HG02973 (cell line): ENCODE data around the gene DNAI1.

Experiments used
- ATAC-seq: cut with Tn5 transposase; IDR thresholded peaks from one replicate; pipeline ENCODE4 v1.9.1; 2021; ENCODE audit warnings: moderate library complexity; ENCODE audit not compliant: unreplicated experiment

Gene DNAI1

DNA sequence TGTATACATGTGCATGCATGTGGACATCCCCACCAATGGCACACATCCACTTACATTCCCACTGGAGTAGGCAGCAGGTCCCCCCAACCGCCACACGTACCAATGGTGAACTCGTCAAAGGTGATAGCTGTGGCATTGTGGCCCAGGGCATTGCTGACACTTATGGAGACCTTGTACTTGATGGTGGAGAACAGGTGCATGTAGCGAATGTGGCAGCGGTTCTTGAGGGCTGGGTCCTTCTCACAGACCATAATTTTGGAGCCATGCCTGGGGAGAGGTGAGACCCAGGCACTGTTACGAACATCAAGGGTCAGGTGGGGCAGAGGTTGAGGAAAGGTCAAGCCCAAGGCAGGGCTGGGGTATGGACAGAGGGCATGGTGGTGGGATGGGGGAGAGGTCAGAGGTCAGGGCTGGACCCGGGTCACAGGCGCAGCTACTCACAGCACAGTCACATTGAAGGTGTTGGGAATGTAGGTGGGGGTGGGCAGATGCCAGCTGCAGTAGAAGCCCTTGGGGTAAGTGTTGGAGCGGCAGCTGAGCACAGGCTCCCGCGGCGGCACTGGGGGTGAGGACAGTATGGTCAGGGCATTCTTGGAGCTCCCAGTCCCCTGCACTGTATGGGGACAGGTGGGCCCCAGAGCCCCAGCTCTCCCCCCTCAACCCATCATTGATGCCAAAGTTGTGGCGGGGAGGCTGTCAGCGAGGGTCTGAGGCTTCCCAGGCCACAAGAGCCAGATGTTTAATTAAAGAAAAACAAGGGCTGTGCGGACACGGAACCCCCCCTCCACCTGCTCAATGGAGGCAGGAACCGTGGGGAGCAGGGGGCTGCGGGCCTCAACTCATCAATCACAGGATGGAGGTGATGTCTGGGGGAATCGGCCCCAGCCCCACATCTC, 99.1 kb downstream of the DNAI1 start:
- no peak for ATAC-seq

DNA sequence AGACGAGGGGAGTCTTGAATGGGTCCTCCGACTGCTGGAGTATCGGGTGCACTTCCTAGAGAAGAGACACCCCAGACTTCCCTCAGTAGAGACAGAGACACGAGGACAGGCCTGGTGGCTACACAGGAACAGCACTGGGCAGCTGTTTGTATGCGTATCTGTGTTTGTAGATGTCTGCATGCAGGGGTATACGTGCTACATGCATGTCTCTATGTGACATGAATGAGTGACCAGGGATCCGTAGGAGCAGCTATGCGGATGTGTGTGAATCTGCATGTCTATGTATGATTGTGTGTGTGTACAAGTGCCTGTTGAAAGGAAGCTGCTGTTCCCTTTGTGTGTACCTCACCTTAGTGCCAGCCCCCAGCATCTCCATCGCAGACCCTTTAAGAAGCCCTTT, 99.8 kb downstream of the DNAI1 start:
- ATAC-seq = no peak

DNA sequence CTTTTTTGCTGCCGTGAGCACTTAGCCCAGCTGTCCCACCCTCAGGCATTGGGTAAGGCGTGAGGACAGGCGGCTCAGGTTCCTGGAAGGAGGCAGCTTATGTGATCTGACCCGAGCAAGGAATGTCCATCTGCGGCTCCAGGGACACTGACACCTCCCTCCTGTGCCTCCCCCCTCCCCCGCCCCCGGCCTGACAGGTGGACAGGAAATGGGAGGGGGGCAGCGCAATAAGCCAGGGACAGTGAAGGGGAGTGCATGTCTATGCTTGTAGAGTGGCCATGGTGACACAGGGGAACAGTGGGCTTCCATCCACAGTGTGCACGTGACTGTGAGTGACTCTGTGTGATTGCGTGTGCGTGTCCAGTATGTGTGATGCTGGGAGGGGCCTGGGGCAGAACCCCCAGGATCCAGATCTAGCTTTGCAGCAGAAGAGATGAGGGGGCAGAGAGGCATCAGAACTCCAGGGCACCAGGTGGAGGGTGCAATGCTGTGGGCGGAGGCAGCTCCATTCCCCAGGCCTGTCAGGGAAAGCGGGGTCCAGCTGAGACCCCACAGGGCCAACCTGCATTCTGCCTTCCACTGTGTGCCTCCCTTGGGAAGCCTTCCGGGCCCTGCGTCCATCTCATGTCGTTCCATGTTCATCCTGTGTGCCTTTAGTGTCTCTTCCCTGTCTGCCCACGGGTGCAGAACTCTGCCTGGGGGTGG, 100.5 kb downstream of the DNAI1 start:
- no peak for ATAC-seq

DNA sequence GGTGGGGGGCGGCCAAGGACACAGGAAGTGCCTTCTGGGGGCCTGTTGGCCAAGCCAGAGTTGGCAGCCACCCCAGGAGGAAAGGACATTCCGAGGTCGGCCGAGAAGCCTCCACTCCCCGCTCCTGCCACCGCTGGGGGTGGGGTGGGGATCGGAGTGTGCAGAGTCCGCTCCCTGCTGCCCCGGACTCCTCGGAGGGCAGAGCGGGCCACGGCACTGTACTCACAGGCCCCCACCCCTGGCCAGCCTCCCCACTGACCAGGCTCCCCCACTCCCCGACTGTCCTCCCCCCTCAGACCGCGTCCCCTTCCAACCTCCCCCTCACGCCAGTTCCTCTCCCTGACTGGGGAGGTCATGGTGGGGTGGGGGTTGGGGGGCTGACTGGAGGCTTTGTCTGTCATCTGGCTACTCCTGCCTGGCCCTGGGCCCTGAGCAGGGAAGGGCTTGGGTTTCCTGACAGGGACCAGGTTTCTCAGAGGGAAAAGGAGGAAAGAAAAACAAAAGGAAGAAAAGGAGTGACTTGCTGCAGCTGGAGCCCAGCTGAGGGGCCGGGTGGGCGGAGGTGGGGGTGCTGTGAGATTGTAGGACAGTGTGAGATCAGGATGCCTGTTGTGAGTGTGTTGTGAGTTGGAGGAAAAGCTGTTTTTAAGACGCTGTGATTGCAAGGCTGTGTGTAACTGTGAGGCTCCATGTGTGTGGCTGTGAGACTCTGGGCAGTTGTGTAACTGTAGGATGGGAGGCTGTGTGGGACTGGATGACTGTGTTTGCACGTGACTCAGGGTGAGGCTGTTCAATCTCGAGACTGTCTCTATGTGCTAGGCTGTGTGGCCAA, 101.2 kb downstream of the DNAI1 start:
- ATAC-seq = no peak

DNA sequence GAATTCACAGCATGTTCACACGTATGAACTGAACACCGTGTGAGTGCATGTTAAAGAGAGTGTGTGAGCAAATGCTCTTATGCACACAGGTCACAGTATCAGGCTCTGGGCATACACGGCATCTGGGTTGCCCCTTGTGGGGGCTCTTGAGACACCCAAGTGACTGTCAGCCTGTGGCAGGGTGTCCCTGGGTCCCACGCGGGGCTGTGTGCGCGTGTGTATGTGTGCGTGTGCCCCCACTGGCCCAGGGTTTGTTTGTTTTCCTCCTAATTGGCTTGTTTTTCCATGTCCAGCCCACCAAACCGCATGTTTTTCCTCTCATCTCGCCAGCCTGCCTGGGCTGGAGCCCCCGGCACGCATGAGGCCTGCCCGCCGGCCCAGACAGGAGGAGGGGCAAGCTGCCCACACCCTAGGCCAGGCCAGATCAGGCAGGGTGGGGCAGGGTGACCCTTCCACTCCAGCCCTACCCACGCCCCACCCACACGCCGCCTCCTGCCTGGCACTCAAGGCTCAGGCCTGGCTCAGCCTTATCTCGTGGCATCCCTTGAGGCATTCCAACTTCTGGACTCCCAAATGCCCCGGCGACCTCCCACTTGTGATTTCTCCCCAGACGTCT, 102.1 kb downstream of the DNAI1 start:
- ATAC-seq = no peak

DNA sequence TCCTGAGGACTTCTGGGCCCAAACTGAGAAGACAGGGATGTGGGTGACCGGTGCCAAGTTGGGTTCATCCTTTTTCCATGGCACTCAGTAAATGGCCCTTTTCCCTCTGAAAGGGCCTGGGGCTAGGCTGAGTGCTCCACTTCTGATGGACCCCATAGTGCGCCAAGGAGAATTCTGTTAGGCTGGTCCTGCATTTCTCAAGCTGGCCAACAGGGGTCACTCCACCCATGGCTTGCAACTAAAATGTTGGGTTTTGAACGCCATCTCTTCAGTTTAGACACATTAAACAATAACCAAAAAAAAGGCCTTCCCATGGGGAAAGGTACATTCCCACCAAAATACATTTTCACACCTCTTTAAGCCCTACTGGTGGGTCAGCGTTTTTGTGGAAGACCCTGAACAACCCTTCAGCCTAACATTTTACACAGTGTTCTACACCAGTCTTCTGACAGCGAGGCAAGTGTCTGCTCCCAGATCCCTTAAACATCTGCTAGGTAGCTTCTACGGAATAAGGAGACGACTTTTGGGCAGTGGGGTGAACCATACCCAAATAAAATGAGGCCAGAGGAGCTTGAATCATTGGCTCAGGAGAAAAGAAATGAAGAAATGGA, 103.6 kb downstream of the DNAI1 start:
- ATAC-seq = no peak

DNA sequence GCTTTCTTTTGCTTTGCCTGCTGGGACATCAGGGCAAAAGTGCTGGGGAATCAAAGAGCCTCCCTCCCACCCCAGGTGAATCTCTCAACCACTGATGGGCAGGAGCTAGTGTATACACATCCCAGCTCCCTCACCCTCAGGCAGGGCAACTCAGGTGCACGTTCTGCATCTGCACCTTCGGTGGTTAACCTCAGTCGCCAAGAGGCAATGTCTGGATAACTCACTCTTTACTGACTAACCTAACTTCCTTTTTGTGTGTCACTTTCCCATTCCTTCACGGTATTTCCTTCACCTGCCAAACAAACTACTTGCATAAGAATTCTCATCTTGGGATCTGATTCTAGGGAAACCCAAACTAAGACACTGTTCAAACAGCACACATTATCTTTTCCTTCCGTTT, 104.7 kb downstream of the DNAI1 start:
- ATAC-seq = no peak

DNA sequence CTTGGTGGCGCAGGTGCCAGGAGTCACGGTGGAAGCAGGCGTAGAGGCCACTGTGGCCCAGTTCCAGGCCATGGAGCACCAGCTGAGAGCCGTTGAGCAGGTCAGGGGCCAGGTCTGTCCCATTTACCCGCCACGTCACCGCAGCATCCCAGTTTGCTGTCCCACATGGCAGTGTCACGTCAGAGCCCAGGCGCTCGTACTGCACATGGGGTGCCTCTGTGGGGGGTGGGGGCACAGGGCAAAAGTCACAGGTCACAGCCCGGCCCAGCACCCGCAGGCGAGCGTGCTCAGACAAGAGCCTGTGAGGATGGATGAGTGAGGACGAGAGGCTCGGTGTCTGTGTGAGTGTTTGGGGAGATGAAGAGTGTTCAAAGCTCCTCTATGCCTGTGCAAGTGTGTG, 106.0 kb downstream of the DNAI1 start:
- no peak for ATAC-seq

DNA sequence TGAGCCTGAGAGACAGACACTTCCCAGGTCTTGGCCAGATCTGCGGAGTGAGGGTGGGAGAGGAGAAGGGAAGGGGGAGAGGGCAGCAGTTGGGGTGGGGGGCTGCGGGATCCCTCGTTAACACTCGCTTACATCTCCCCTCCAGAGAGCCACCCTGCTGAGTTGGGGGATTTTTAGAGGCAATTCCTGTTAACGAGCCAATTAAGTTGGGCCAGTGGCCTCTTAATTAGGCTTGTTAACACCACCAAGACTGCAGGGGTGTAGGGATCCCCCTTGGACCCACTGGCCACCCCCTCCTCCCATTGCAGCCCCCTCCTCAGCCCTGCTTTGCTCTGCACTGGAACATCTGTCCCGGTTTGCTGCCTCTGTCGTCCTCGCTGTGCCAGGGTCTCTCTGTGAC, 107.3 kb downstream of the DNAI1 start:
- no peak for ATAC-seq

DNA sequence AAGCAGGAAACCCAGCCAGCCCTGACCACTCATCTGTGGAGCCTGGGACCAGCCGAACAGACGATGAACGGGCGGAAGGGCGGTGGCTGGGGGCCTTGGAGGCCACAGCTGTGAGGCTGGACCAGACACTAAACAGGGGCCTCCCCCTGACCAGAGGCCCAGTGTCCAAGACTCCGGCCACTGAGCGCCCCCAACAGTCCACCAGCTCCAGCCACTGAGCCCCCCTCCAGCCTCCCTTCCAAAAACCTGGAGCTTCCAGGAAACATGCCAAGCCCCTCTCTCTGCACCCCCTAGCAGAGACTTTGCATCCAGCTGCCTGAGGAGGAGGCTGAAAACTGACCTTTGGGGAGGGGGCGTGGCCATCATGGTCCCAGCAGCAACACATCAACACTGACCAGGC, 107.7 kb downstream of the DNAI1 start:
- ATAC-seq = no peak

DNA sequence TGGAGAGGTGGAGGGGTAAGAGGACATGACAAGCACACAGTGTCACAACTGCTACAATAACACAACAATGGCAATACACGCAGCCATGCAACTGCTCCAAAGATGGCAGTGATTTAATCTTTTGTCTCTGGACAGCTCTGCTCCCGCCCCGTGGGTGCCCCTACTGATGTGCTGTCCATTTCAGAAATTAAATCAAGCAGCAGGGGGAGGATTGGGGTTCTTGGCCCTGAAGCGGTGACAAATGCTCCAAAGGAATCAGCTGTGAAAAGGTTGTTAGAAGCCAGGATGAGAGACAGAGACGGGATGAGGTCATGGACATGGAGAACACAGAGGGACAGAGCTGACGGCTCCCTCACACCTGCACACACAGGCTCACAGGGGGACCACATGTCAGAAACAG, 108.4 kb downstream of the DNAI1 start:
- no peak for ATAC-seq

DNA sequence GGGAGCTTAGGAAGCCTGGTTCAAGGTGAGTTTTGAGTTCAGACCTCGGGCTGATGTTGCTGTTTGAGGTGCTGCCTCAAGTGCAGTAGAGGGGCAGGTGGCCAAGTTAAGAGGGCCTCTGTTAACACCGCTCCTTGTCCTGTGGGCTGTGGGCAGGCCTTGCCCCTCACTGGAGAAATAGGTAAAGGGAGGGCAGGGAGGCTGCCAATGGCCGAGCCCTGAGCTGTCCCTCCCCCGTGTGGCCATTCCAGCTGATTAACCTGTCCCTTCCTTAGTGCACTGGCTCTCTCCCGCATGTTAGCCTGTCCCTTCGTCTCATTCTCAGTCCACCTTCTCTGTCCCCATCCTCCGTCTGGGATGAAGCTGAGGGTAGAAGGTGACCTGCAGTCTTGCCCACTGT, 109.5 kb downstream of the DNAI1 start:
- no peak for ATAC-seq

DNA sequence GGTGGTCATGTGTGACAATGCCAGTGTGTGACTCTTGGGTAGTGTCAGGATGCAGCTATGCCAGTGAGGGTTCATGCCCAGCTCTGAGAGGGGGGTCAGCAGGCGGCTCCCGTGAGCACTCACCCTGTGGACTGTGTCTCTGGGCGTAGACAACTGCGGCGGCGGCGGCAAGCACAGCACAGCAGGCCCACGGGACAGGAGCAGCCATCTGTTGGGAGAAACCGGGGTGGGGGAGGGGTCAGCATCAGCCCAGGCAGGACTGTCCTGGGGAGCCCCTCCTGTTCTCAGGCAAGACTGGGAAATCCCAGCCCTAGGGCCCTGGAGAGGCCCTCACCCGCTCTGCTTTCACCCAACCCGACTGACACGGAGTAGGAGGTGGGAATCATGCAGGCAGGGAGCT, 110.2 kb downstream of the DNAI1 start:
- no peak for ATAC-seq

DNA sequence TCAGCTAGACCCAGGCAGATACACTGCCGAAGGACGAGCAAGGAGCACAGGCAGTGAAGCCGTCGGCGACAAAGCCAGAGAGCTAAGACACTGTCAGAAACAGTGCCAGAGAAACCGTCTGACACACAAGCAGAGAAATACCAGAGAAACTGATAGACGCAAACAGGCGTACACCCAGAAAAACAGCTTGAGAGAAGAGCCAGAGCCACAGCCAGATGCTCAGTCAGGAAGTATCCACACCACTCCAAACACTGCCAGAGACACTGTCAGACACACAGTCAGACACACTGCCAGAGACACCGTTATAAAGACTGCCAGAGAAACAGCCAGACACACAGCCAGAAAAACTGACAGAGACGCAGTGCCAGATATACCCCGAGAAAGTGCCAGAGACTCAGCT, 111.8 kb downstream of the DNAI1 start:
- ATAC-seq = no peak
